Astrocyte of the spinal cord (primary cell): Measurements from ENCODE around the gene TREH.

ENCODE experiments used
- DNase-seq: peaks from one replicate; pipeline ENCODE4 v3.0.0; 2011; ENCODE audit warnings: low read depth, low spot score
- H3K4me3 ChIP-seq: 2 replicates; pipeline ENCODE4 v1.5.1; 2011; ENCODE audit warnings: low read depth, mild to moderate bottlenecking, low read length, moderate library complexity
- CTCF ChIP-seq: IDR thresholded peaks from 2 replicates; pipeline ENCODE4 v1.5.1; 2012; ENCODE audit warnings: low read depth, mild to moderate bottlenecking, low read length, inconsistent platforms
- in situ Hi-C: cut with HindIII; loops from 2 replicates; pipeline ENCODE4 v1.10.0; 2017; ENCODE audit warnings: low sequenced_read_pairs

The TREH gene

GRCh38 chr11:118663381-118663780 lies 16.1 kb downstream of the TREH start:
- no peak for DNase-seq
- in situ Hi-C loops = no loop called here
- no peak overlapping the region for H3K4me3 ChIP-seq
- TF ChIP-seq CTCF = no peak

GRCh38 chr11:118662401-118663271 lies 16.8 kb downstream of the TREH start:
- in situ Hi-C loops = no loop called here
- TF ChIP-seq CTCF = no peak
- no peak overlapping the region for H3K4me3 ChIP-seq
- no peak for DNase-seq

DNA sequence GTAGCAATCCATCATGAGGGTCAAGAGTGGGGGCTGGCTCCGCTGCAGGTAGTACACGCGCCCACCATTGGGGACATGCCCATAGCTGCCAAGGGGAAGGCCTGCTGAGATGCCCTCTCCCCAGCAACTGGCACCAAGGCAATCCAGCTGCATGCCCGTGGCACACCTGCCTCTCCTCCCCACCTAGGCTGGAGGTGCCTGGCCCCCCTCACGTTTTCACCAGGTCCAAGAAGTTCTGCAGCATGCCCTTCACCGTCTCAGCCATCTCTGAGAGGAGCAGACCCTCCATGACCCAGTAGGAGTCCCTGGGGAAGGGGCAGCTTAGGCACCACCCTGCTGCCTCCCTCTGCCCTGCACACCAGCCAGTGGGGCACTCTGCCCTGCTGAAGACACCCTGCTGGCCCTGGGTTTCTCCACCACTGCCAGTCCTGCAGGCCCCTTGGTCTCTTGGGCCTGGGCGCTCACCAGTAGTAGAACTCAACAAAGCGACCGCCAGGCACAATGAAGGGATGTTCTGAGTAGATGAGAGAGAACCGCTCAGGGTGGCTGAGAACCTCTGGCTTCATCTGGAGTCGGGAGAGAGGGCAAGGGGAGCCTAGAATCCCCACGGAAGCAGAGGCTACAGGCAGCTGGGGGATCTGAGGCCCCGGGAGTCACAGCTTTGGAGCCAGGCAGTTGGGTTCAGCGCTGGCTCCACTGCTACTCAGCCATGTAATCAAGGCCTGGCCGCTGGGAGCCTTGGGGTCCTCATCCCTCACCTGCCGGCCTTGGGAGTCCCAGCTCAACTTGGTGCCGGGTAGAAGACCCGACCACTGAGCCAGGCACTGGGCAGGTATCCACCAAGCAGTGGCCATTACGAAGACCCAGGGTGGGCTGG lies 17.8 kb downstream of the TREH start:
- no peak for DNase-seq
- in situ Hi-C loops = no loop called here
- TF ChIP-seq CTCF = no peak
- no peak overlapping the region for H3K4me3 ChIP-seq

DNA sequence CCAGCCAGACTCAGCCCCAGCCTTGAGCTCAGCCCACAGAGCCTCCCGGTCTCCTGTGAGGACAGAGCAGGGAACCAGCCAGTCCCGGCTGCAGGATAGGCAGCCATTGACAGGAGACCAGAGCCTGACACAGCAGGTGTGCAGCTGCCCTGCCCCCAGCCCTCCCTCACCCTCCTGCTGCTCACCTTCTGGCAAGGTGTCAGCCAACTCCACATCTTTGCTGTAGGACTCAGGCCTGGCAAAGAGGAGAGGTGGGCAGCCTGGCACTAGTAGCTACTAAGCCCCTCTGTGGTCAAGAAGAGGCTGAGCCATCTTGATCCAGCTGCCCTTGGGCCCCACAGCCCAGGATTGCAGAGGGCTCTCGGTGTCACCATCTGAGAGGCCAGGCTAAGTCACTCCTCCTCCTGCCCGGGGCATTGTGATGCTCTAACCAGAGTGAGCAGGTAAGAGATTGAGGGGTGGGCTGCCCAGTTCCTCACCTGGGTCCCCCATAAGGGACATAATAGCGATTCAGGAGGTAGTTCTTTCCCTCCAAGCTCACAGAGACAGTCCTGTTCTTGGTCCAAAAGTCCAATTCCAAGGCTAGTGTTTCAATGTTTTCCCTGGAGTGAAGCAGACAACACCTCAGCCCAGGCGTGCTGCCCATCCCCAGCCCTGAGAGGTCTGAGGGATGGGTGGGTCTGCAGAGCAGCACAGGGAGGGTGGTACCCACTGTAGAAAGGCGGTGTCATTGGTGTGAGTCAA lies 18.6 kb downstream of the TREH start:
- no peak for TF ChIP-seq CTCF
- in situ Hi-C loops = no loop called here
- H3K4me3 ChIP-seq = no peak overlapping the region
- DNase-seq = no peak

DNA sequence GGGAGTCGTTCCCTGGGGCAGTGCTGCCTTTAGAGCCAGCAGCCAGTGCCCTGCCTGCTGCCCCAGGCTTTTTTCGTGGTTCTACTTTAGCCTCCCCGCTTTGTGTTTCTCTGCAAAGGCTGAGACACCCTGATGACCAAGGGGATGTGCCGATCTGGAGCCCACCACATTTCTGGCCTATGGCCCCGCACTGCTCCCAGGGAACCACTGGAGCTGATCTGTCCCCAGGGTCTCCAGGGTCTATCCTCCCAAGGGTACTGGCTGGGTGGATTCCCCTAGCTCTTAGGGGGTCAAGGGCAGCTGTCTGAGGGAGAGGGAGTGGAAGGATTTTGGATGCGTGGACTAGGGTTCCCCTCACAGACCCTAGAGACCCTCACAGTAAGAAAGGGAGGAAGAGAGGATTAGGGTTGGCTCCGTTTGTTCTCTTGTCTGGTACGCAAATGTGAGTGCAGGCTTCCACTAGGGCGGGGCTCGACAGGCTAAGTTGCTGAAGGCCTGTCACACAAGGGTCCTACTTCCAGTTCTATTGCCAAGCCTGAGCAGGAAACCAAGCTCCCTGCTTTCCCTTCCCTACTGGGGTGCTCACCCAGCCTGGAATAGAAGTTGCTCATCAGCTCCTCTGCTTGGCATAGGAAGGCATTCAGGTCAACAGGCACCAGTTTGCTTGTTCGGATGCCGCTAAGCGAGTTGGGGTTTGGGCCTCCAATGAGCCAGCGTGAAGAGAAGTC lies 19.3 kb downstream of the TREH start:
- TF ChIP-seq CTCF = no peak
- in situ Hi-C loops = no loop called here
- no peak for DNase-seq
- H3K4me3 ChIP-seq = no peak overlapping the region
